ENCODE results near the gene CD101. TPM values are rescaled to one million over a fixed set of nuclear protein-coding genes. Genes with fewer than 3 reads are reported as not detected.

CD101 gene
- total RNA-seq, 1 donor from 2014 or later = 0.80 TPM

GRCh38 chr1:116989835-116990234, 11.7 kb upstream of the CD101 start:
- H3K4me3 Mint-ChIP-seq = no peak overlapping the region
- H3K36me3 Mint-ChIP-seq (ENCODE audit: low read depth) = peaks cover 10% of the 10 kb centered on the region
- H3K27me3 Mint-ChIP-seq (ENCODE audit: insufficient read depth) = no peaks in the 10 kb centered on the region
- no peaks in the 10 kb centered on the region for H3K9me3 Mint-ChIP-seq
- intact Hi-C loops (cut with micrococcal nuclease) = loop anchor here (5.0 kb wide), 2 partner anchors 58 to 253 kb away; no protein-coding TSS in a partner anchor
- H3K27ac Mint-ChIP-seq = no peak overlapping the region
- peaks cover 35% of the 10 kb centered on the region for H3K4me1 Mint-ChIP-seq (ENCODE audit: low read depth)
- no peak for DNase-seq (ENCODE audit: low spot score)

- DNase-seq (ENCODE audit: low spot score) = no peak
- no peaks in the 10 kb centered on the region for H3K9me3 Mint-ChIP-seq
- peaks cover 10% of the 10 kb centered on the region for H3K36me3 Mint-ChIP-seq (ENCODE audit: low read depth)
- intact Hi-C loops (cut with micrococcal nuclease) = no loop called here
- H3K27me3 Mint-ChIP-seq (ENCODE audit: insufficient read depth) = peaks cover 5% of the 10 kb centered on the region
- H3K4me1 Mint-ChIP-seq (ENCODE audit: low read depth) = peaks cover 35% of the 10 kb centered on the region
- no peak overlapping the region for H3K4me3 Mint-ChIP-seq
- H3K27ac Mint-ChIP-seq = no peak overlapping the region
These were observed 10.9 kb upstream of the CD101 start for GRCh38 chr1:116990612-116991151.

GRCh38 chr1:116991171-116991845, 10.3 kb upstream of the CD101 start:
- H3K4me3 Mint-ChIP-seq = no peak overlapping the region
- peaks cover 33% of the 10 kb centered on the region for H3K4me1 Mint-ChIP-seq (ENCODE audit: low read depth)
- no peak for DNase-seq (ENCODE audit: low spot score)
- intact Hi-C loops (cut with micrococcal nuclease) = no loop called here
- H3K9me3 Mint-ChIP-seq = no peaks in the 10 kb centered on the region
- peaks cover 5% of the 10 kb centered on the region for H3K27me3 Mint-ChIP-seq (ENCODE audit: insufficient read depth)
- H3K27ac Mint-ChIP-seq = no peak overlapping the region
- peaks cover 10% of the 10 kb centered on the region for H3K36me3 Mint-ChIP-seq (ENCODE audit: low read depth)

GRCh38 chr1:116991918-116992317, 9.6 kb upstream of the CD101 start:
- Mint-ChIP-seq H3K36me3 (ENCODE audit: low read depth) (peaks cover 9% of the 10 kb centered on the region), H3K9me3 (no peaks in the 10 kb centered on the region), H3K27me3 (ENCODE audit: insufficient read depth) (peaks cover 5% of the 10 kb centered on the region), H3K27ac (no peak overlapping the region), H3K4me1 (ENCODE audit: low read depth) (peaks cover 27% of the 10 kb centered on the region), H3K4me3 (no peak overlapping the region)
- no peak for DNase-seq (ENCODE audit: low spot score)
- intact Hi-C loops (cut with micrococcal nuclease) = no loop called here

GRCh38 chr1:116993286-116993685, 8.3 kb upstream of the CD101 start:
- Mint-ChIP-seq H3K4me1 (ENCODE audit: low read depth) (peaks cover 13% of the 10 kb centered on the region), H3K27ac (no peak overlapping the region), H3K9me3 (no peaks in the 10 kb centered on the region), H3K4me3 (no peak overlapping the region), H3K27me3 (ENCODE audit: insufficient read depth) (peaks cover 5% of the 10 kb centered on the region), H3K36me3 (ENCODE audit: low read depth) (peaks cover 5% of the 10 kb centered on the region)
- no peak for DNase-seq (ENCODE audit: low spot score)
- intact Hi-C loops (cut with micrococcal nuclease) = no loop called here

GRCh38 chr1:116994411-116994810, 7.1 kb upstream of the CD101 start:
- Mint-ChIP-seq H3K4me1 (ENCODE audit: low read depth) (peaks cover 10% of the 10 kb centered on the region), H3K9me3 (no peaks in the 10 kb centered on the region)
- intact Hi-C loops (cut with micrococcal nuclease) = no loop called here

GRCh38 chr1:116997066-116997465, 4.5 kb upstream of the CD101 start:
- peaks cover 4% of the 10 kb centered on the region for H3K36me3 Mint-ChIP-seq (ENCODE audit: low read depth)
- peaks cover 5% of the 10 kb centered on the region for H3K27me3 Mint-ChIP-seq (ENCODE audit: insufficient read depth)
- H3K9me3 Mint-ChIP-seq = peaks cover 2% of the 10 kb centered on the region
- H3K4me1 Mint-ChIP-seq (ENCODE audit: low read depth) = peaks cover 25% of the 10 kb centered on the region
- no peak overlapping the region for H3K4me3 Mint-ChIP-seq
- no peak overlapping the region for H3K27ac Mint-ChIP-seq
- intact Hi-C loops (cut with micrococcal nuclease) = no loop called here
- no peak for DNase-seq (ENCODE audit: low spot score)

More at GRCh38 chr1:116994411-116994810, 7.1 kb upstream of the CD101 start:
- Mint-ChIP-seq H3K27me3 (ENCODE audit: insufficient read depth) (peaks cover 5% of the 10 kb centered on the region), H3K36me3 (ENCODE audit: low read depth) (peaks cover 5% of the 10 kb centered on the region), H3K27ac (no peak overlapping the region), H3K4me3 (no peak overlapping the region)
- DNase-seq (ENCODE audit: low spot score) = no peak

- Mint-ChIP-seq H3K4me1 (ENCODE audit: low read depth) (peaks cover 29% of the 10 kb centered on the region), H3K27ac (no peak overlapping the region)
- intact Hi-C loops (cut with micrococcal nuclease) = no loop called here
These were observed 3.9 kb upstream of the CD101 start for GRCh38 chr1:116997636-116998035.

GRCh38 chr1:116999596-116999995, 2.0 kb upstream of the CD101 start:
- peaks cover 5% of the 10 kb centered on the region for H3K27me3 Mint-ChIP-seq (ENCODE audit: insufficient read depth)
- peaks cover 36% of the 10 kb centered on the region for H3K4me1 Mint-ChIP-seq (ENCODE audit: low read depth)
- peaks cover 5% of the 10 kb centered on the region for H3K9me3 Mint-ChIP-seq
- peaks cover 4% of the 10 kb centered on the region for H3K36me3 Mint-ChIP-seq (ENCODE audit: low read depth)
- intact Hi-C loops (cut with micrococcal nuclease) = no loop called here
- H3K27ac Mint-ChIP-seq = no peak overlapping the region
- no peak overlapping the region for H3K4me3 Mint-ChIP-seq
- DNase-seq (ENCODE audit: low spot score) = no peak

More at GRCh38 chr1:116997636-116998035, 3.9 kb upstream of the CD101 start:
- no peak for DNase-seq (ENCODE audit: low spot score)
- Mint-ChIP-seq H3K9me3 (peaks cover 5% of the 10 kb centered on the region), H3K36me3 (ENCODE audit: low read depth) (peaks cover 6% of the 10 kb centered on the region), H3K4me3 (no peak overlapping the region), H3K27me3 (ENCODE audit: insufficient read depth) (peaks cover 5% of the 10 kb centered on the region)

GRCh38 chr1:117000142-117000541, 1.4 kb upstream of the CD101 start:
- peaks cover 36% of the 10 kb centered on the region for H3K4me1 Mint-ChIP-seq (ENCODE audit: low read depth)
- peaks cover 3% of the 10 kb centered on the region for H3K27me3 Mint-ChIP-seq (ENCODE audit: insufficient read depth)
- intact Hi-C loops (cut with micrococcal nuclease) = loop anchor here (2.0 to 5.0 kb wide), 7 partner anchors 13 to 623 kb away; partner anchors contain the start of genes CD58 and TTF2
- peaks cover 5% of the 10 kb centered on the region for H3K9me3 Mint-ChIP-seq
- H3K4me3 Mint-ChIP-seq = no peak overlapping the region
- DNase-seq (ENCODE audit: low spot score) = no peak
- peaks cover 4% of the 10 kb centered on the region for H3K36me3 Mint-ChIP-seq (ENCODE audit: low read depth)
- H3K27ac Mint-ChIP-seq = no peak overlapping the region

- Mint-ChIP-seq H3K36me3 (ENCODE audit: low read depth) (peaks cover 4% of the 10 kb centered on the region), H3K27ac (peak overlapping the region; percentile 13), H3K4me3 (no peak overlapping the region), H3K4me1 (ENCODE audit: low read depth) (peaks cover 42% of the 10 kb centered on the region), H3K9me3 (peaks cover 5% of the 10 kb centered on the region), H3K27me3 (ENCODE audit: insufficient read depth) (peaks cover 3% of the 10 kb centered on the region)
- intact Hi-C loops (cut with micrococcal nuclease) = loop anchor here (5.0 kb wide), 3 partner anchors 71 to 626 kb away; partner anchors contain the start of gene CD58
- no peak for DNase-seq (ENCODE audit: low spot score)
These were observed 1.8 kb downstream of the CD101 start for GRCh38 chr1:117003223-117003875.

- H3K36me3 Mint-ChIP-seq (ENCODE audit: low read depth) = peaks cover 3% of the 10 kb centered on the region
- H3K4me3 Mint-ChIP-seq = no peak overlapping the region
- peaks cover 3% of the 10 kb centered on the region for H3K27me3 Mint-ChIP-seq (ENCODE audit: insufficient read depth)
- peaks cover 29% of the 10 kb centered on the region for H3K4me1 Mint-ChIP-seq (ENCODE audit: low read depth)
- DNase-seq (ENCODE audit: low spot score) = no peak
- peak overlapping the region; percentile 26 for H3K27ac Mint-ChIP-seq
- no peaks in the 10 kb centered on the region for H3K9me3 Mint-ChIP-seq
- intact Hi-C loops (cut with micrococcal nuclease) = no loop called here
These were observed 6.1 kb downstream of the CD101 start for GRCh38 chr1:117007719-117008013.

GRCh38 chr1:117008656-117009055, 7.1 kb downstream of the CD101 start:
- no peak overlapping the region for H3K27ac Mint-ChIP-seq
- peaks cover 25% of the 10 kb centered on the region for H3K4me1 Mint-ChIP-seq (ENCODE audit: low read depth)
- H3K36me3 Mint-ChIP-seq (ENCODE audit: low read depth) = peaks cover 3% of the 10 kb centered on the region
- intact Hi-C loops (cut with micrococcal nuclease) = no loop called here
- H3K9me3 Mint-ChIP-seq = no peaks in the 10 kb centered on the region
- DNase-seq (ENCODE audit: low spot score) = no peak
- peaks cover 3% of the 10 kb centered on the region for H3K27me3 Mint-ChIP-seq (ENCODE audit: insufficient read depth)
- no peak overlapping the region for H3K4me3 Mint-ChIP-seq
